ENCODE data around the gene ADCY3. TPM values are rescaled to one million over a fixed set of nuclear protein-coding genes. Genes with fewer than 3 reads are reported as not detected.

Gene ADCY3
- total RNA-seq, 2 experiments from 2014 or later, result 46.3 to 47.9 TPM

GRCh38 chr2:24840164-24840869, 79.7 kb downstream of the ADCY3 start:
- no peak for TF ChIP-seq CTCF (IDR thresholded peaks at IDR 0.05)
- H3K4me3 Mint-ChIP-seq, result no peak overlapping the region
- DNase-seq (no peak), ATAC-seq (no peak)
- peaks cover 12% of the 10 kb centered on the region for H3K36me3 Mint-ChIP-seq (ENCODE audit: low read depth)
- intact Hi-C loops (cut with micrococcal nuclease), result no loop called here
- CTCF ChIA-PET, result no interaction called here
- H3K4me1 Mint-ChIP-seq (ENCODE audit: low read depth), result no peaks in the 10 kb centered on the region
- H3K27ac Mint-ChIP-seq, result no peak overlapping the region
- no peaks in the 10 kb centered on the region for H3K27me3 Mint-ChIP-seq
- H3K9me3 Mint-ChIP-seq, result no peaks in the 10 kb centered on the region
- POLR2A ChIA-PET, result no interaction called here

- Mint-ChIP-seq H3K27ac (no peak overlapping the region), H3K4me3 (no peak overlapping the region), H3K4me1 (ENCODE audit: low read depth) (no peaks in the 10 kb centered on the region), H3K36me3 (ENCODE audit: low read depth) (peaks cover 15% of the 10 kb centered on the region), H3K27me3 (no peaks in the 10 kb centered on the region), H3K9me3 (no peaks in the 10 kb centered on the region)
- no peak for DNase-seq
- ChIA-PET POLR2A (no interaction called here), CTCF (no interaction called here)
- intact Hi-C loops (cut with micrococcal nuclease), result no loop called here
- TF ChIP-seq CTCF (IDR thresholded peaks at IDR 0.05), result no peak
- ATAC-seq, result no peak
These were observed 80.3 kb downstream of the ADCY3 start for GRCh38 chr2:24839729-24840128.

- TF ChIP-seq CTCF (IDR thresholded peaks at IDR 0.05), result no peak
- ChIA-PET POLR2A (no interaction called here), CTCF (no interaction called here)
- H3K4me3 Mint-ChIP-seq, result no peak overlapping the region
- H3K4me1 Mint-ChIP-seq (ENCODE audit: low read depth), result no peaks in the 10 kb centered on the region
- no peaks in the 10 kb centered on the region for H3K27me3 Mint-ChIP-seq
- DNase-seq (no peak), ATAC-seq (no peak)
- no peaks in the 10 kb centered on the region for H3K9me3 Mint-ChIP-seq
- intact Hi-C loops (cut with micrococcal nuclease), result no loop called here
- H3K27ac Mint-ChIP-seq, result no peak overlapping the region
- peaks cover 15% of the 10 kb centered on the region for H3K36me3 Mint-ChIP-seq (ENCODE audit: low read depth)
These were observed 81.5 kb downstream of the ADCY3 start for GRCh38 chr2:24838541-24838940.

- H3K27me3 Mint-ChIP-seq, result no peaks in the 10 kb centered on the region
- H3K27ac Mint-ChIP-seq, result no peak overlapping the region
- POLR2A ChIA-PET, result no interaction called here
- CTCF ChIA-PET, result no interaction called here
- no peak overlapping the region for H3K4me3 Mint-ChIP-seq
- no peak for DNase-seq
- H3K9me3 Mint-ChIP-seq, result no peaks in the 10 kb centered on the region
- no peak for ATAC-seq
- intact Hi-C loops (cut with micrococcal nuclease), result no loop called here
- TF ChIP-seq CTCF (IDR thresholded peaks at IDR 0.05), result no peak
- peaks cover 15% of the 10 kb centered on the region for H3K36me3 Mint-ChIP-seq (ENCODE audit: low read depth)
- H3K4me1 Mint-ChIP-seq (ENCODE audit: low read depth), result no peaks in the 10 kb centered on the region
These were observed 82.0 kb downstream of the ADCY3 start for GRCh38 chr2:24837996-24838513.

GRCh38 chr2:24836706-24837105, 83.3 kb downstream of the ADCY3 start:
- ChIA-PET POLR2A (no interaction called here), CTCF (interaction anchor here (1.6 kb wide), 1 partner anchor 9 kb away, joined by 6 read pairs; no protein-coding TSS in a partner anchor)
- intact Hi-C loops (cut with micrococcal nuclease), result no loop called here
- Mint-ChIP-seq H3K27me3 (no peaks in the 10 kb centered on the region), H3K4me3 (no peak overlapping the region), H3K4me1 (ENCODE audit: low read depth) (no peaks in the 10 kb centered on the region), H3K27ac (no peak overlapping the region), H3K36me3 (ENCODE audit: low read depth) (peaks cover 15% of the 10 kb centered on the region), H3K9me3 (no peaks in the 10 kb centered on the region)
- TF ChIP-seq CTCF (IDR thresholded peaks at IDR 0.05), result no peak
- ATAC-seq, result no peak
- DNase-seq, result no peak
